Stimulated activated naive CD4-positive, alpha-beta T cell (primary cell): ENCODE measurements around the gene ADARB1.

Experiments
- DNase-seq, 6 experiments: peaks; one replicate each; lab custom pipeline; 2025; lab: John Stamatoyannopoulos, UW

The ADARB1 gene

DNA sequence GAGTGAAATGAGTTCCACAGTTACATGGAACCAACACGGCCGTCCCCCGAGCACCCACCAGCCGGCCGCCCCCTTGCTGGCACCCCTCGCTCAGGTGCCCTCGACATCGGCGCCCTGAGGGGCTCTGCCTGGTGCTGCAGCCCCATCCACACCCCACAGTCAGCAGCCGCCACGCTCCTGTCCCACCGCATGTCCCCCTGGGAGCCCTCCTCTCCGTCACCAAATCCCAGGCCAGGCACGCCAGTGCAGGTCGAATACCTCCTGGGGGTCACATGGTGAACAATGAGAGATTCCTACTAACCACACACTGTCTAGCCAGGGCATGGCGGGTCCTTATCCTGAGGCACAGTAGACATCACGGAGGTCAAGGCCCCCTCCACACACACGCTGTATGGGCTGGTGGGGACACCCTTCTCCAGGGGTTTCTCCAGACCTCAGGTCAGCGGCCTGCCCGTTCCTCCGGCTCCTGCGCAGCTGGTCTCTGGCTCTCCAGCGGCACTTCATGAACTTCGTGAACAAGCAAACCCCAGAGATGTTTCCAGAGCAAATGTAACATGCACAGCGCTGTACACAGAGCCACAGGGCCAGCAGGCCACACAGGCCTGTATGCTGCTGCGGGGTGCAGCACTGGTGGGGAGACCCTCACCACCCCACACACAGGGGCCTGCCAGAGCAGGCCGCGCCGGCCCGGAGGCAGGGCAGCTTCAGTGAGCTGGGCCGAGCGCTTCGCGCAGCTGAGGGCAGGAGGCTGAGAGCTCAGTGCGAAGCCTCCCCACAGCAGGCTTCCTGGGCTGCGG, 191.5 kb downstream of the ADARB1 start:
- DNase-seq = no peak

GRCh38 chr21:45266518-45267389, 192.4 kb downstream of the ADARB1 start:
- DNase-seq = peak in 3 of 6 experiments; percentile 19 to 45 (median 28)

DNA sequence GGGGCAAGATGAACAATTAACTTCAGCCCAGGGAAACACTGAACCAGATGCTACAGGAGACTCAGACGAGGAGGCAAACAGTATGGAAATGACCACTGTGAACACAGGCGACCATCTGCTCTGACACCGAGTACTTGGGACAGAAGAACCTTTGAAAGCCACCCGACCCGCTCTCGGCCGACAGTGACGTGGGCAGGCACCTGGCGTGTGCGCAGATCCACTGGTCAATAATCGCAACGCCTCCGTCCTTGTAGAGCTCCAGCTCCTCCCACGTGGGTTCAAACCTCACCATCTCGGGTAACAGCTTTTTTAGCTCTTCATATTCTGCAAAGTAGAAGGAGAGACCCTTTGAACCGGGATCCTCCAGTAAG, 193.0 kb downstream of the ADARB1 start:
- no peak for DNase-seq

- DNase-seq = no peak
Measured at GRCh38 chr21:45269861-45270260, 195.5 kb downstream of the ADARB1 start.

DNA sequence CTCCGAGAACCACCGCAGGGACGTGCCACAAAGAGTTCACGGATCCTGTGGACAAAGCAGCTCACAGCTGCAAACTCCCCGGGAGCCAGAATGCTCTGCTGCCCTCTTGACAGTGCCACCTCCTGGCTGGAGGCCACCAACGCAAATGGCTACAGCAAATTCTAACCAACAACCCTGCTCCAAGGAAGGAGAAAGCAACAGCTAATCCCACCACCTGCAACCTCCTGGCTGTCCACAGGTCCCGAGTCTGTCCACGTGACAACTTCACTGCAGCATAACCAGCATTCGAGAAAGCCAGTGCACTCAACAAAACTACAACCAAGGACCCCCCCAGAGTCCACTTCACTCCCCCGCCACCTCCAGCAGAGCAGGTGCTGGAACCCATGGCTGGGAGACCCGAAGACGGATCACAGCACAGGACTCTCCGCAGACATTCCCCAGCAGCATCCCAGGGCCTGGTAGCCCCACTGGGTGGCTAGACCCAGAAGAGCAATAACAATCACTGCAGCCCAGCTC, 196.0 kb downstream of the ADARB1 start:
- no peak for DNase-seq
